ENCODE results near the gene ACAP1.

- TF ChIP-seq CTCF (IDR thresholded peaks at IDR 0.05 in 8 of 11, conservative IDR thresholded peaks at IDR 0.05 in 3 of 11) (no peak), POLR2A (IDR thresholded peaks at IDR 0.05) (no peak), POLR2AphosphoS5 (IDR thresholded peaks at IDR 0.05) (peak in 2 of 3 donors; percentile 59 to 69)
Measured at GRCh38 chr17:7308625-7309433, 27.5 kb upstream of the ACAP1 start.
